GM12875 (cell line): ENCODE data around the gene IQCM.

Experiments
- H3K4me3 ChIP-seq: one replicate; pipeline ENCODE4 v1.5.1; 2011; ENCODE audit warnings: low read depth, low read length, control low read depth
- TF ChIP-seq, protein P1 (sequence below): IDR thresholded peaks from 2 replicates; pipeline ENCODE4 v1.5.1; 2011; ENCODE audit warnings: low read depth, mild to moderate bottlenecking, control low read depth, inconsistent platforms, low read length, moderate library complexity, borderline replicate concordance; ENCODE audit not compliant: insufficient read depth

Gene IQCM

DNA sequence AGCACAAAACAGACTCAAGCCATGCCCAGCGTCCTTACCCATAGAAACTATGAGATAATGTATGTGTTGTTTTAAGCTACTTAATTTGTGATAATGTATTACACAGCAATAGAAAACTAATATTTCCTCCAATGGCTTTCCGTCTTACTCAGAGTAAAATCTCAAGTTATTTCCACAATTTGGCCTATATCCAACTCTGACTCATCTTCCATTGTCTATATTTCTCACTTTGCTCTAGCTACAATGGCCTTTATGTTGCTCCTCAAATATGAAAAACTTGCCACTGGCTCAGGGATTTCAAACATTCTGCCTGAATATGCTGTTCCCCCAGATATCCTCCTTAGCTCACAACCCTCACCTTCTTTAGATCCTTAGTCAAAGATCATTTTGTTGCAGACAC is 31.6 kb downstream of the IQCM start:
- TF ChIP-seq, protein P1, sequence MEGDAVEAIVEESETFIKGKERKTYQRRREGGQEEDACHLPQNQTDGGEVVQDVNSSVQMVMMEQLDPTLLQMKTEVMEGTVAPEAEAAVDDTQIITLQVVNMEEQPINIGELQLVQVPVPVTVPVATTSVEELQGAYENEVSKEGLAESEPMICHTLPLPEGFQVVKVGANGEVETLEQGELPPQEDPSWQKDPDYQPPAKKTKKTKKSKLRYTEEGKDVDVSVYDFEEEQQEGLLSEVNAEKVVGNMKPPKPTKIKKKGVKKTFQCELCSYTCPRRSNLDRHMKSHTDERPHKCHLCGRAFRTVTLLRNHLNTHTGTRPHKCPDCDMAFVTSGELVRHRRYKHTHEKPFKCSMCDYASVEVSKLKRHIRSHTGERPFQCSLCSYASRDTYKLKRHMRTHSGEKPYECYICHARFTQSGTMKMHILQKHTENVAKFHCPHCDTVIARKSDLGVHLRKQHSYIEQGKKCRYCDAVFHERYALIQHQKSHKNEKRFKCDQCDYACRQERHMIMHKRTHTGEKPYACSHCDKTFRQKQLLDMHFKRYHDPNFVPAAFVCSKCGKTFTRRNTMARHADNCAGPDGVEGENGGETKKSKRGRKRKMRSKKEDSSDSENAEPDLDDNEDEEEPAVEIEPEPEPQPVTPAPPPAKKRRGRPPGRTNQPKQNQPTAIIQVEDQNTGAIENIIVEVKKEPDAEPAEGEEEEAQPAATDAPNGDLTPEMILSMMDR, result no peak
- no peak overlapping the region for H3K4me3 ChIP-seq

DNA sequence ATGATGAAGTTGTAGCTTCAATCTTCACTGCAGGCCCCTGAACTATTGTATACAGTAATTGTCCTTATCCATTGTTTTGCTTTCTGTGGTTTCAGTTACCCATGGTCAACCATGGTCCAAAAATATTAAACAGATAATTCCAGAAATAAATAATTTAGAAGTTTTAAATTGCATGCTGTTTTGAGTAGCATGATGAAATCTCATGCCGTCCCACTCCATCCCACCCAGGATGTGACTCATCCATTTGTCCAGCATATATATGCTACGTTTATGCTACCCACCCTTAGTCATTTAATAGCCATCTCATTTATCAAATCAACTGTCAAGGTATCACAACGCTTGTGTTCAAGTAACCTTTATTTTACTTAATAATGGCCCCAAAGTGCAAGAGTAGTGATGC is 34.5 kb downstream of the IQCM start:
- TF ChIP-seq, protein P1, result no peak
- H3K4me3 ChIP-seq, result no peak overlapping the region

DNA sequence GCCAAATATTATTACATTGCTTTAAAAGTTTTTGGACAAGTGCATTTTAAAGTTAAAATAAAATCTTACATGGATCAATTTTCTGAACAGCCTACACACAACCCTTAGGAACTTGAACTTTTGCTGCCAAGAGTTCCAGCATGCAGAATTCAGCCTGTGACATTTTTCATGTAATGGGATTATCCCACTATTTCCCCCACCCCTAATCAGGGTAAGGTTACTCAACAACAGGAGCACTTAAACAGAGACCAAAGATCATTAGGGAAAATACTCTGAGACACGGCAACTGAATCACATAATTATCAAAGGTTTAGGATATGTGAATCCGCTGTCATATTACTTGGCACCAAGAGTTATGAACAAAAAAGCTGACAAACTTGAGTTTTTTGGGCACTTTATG is 47.2 kb downstream of the IQCM start:
- H3K4me3 ChIP-seq, result no peak overlapping the region
- TF ChIP-seq, protein P1, result no peak

DNA sequence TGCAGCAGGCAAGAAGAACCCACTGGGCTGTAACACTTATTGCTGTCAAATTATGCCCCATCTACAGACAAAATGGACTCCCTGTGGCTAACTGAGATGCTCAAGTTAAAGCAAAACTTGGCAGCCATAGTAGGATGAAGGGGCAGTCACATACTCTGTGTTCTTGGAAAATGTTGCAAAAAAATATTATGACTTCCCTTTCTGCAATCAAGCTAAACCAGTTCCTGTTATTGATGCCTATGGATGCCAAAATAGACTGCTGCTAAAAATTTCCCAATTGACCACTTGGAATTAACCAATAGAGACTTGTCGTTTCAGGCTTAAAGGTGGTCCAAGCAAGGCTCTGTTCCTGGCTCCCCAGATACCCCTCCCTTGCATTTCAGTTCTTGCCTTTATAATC is 49.5 kb downstream of the IQCM start:
- no peak overlapping the region for H3K4me3 ChIP-seq
- TF ChIP-seq, protein P1, result no peak

DNA sequence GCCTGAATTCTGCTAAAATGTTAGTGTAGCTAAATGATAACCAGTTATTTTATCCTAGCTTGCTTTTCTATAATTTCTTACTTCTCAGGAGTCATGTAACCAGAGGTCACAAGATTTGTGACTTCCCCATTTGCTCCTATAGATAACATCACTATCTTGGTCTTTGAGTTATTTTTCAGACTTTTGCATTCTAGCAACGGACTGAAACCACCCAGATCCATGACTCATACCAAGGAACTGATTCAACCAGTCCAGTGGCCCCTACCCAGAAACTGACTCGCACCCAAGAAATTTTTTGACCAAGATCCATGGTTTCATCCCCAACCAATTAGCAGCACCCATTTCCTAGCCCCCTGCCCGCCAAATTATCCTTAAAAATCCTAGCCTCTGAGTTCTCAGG is 50.0 kb downstream of the IQCM start:
- TF ChIP-seq, protein P1, result no peak
- no peak overlapping the region for H3K4me3 ChIP-seq

DNA sequence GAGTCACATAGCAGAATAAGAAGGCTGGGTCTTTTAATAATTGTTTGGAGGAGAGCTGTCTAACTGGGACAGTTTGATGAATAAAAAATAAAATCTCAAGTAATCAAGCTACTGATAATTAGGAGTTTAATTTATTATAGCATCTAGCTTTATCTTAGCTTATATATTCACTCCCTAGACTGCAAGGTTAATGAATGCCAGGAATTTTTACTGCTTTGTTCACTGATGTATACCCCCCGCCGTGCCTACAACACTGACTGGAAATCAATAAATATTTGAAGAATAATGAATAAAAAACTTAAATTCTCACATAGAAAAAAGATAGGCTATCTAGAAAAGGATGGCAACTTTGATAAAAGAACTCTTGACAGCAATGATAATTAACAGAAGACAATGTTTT is 59.7 kb downstream of the IQCM start:
- no peak overlapping the region for H3K4me3 ChIP-seq
- TF ChIP-seq, protein P1, result no peak

DNA sequence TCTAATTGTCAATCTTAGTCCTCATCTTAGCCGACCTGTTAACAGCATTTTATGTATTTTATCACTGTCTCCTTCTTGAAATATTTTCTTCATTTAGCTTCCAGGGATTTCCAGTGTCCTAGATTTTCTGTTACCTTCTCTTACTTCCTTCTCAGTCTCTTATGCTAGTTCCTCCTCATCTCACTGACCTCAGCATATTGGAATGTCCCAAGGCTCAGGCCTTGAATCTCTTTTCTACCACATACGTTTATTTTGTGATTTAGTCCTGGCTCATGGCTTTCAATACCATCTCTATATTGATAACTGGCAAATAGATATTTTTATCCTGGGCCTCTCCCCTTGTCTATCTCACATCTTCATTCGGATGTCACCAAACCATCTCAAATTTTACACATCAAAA is 61.1 kb downstream of the IQCM start:
- TF ChIP-seq, protein P1, result no peak
- H3K4me3 ChIP-seq, result no peak overlapping the region
